ENCODE results near the gene PRCD.
"Not testable (repeated sequence)": the region's sequence is repeated elsewhere in the genome, so short reads cannot be mapped to it uniquely, and the experiment has no call there.

The PRCD gene

DNA sequence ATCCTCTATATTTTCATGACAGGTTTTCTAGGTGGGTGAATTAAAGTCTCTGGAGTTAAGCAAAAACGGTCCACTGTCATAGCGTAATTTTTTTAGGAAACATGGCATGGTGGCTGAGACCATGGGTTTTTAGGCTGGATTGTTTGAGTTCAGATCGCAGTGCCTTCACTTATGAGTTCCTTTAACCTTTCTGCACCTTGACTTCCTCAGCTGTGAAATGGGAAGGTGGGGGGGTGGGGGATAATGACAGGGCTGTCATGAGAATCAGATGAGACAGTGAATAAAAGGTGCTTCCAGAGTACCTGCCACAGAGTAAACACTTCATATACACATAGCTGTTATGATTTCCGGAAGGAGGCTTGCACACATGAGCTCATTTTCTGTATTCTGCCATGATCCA is 11.8 kb downstream of the PRCD start:
- no peak for DNase-seq (ENCODE audit: extremely low read depth in 1 of 2, low read depth in 1 of 2)

DNA sequence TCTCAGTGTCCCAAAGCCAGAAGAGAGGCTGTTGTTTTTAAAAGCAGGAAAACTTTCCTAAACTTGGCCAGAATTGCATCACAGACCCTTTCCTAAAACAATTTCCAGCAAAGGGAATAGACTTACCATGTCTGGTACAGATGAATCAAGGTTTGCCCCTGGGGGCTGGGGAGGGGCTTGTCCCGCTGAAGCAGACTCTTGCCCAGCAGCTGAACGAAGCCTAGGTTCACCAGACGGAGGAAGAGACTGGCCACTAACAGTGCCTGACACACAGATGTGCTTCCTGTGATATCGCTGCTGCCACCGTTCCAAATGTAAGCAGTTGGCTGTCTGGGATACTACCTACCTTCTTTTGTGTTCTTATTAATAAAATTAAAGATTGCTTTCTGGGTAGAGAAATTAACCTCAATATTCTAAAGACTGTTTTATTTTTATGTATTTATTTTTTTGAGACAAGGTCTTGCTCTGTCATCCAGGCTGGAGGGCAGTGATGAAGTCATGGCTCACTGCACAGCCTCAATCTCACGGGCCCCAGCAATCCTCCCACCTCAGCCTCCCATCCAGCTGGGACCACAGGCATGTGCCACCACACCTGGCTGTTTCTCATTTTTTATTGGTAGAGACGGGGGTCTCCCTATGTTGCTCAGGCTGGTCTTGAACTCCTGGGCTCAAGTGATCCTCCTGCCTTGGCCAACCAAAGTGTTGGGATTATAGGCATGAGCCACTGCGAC is 13.5 kb downstream of the PRCD start:
- no peak for DNase-seq (ENCODE audit: extremely low read depth in 1 of 2, low read depth in 1 of 2)

GRCh38 chr17:76554131-76554530 is 14.3 kb downstream of the PRCD start:
- DNase-seq (ENCODE audit: extremely low read depth in 1 of 2, low read depth in 1 of 2) = no peak

GRCh38 chr17:76556765-76557367 is 17.0 kb downstream of the PRCD start:
- DNase-seq (ENCODE audit: extremely low read depth in 1 of 2, low read depth in 1 of 2) = no peak

DNA sequence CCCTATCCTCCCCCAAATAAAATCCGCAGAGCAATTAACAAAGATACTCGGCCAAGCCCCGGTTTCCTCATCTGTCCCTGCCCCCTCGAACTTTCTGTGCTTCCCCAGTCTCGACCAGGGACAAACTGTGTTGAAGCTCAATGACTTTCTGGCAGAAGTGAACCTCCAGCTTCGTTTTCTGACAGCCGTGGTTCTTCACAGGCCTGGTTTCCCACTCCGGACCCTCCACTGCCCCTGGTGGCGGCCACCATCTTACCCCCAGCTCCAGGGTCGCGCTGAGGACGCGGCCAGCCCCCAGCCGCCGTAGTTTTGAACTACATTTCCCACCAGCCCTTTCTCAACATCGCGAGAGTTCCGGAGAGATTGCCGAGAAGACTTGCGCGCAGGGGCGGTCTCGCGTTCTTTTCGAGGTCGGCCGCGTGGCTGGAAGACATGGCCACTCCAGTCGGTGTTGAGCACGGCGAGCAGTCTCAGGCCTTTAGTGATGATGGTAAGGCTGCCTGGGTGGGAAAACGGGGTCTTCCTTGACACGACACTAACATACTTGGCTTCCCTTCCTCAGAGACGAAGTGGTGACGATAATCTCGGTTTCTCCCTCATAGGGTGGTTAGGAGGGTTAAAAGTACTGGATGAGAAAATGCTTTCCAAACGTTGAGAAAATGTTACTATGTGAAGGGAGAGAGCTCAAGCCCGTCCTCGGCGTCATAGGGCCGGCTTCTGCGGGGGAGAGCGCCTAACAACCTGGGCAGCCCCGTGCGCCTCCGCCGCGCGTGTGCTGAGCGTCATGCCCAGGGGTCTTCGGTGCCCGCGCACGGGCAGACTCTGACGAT is 17.7 kb downstream of the PRCD start:
- DNase-seq (ENCODE audit: extremely low read depth in 1 of 2, low read depth in 1 of 2) = peak; percentile 82 to 92

DNA sequence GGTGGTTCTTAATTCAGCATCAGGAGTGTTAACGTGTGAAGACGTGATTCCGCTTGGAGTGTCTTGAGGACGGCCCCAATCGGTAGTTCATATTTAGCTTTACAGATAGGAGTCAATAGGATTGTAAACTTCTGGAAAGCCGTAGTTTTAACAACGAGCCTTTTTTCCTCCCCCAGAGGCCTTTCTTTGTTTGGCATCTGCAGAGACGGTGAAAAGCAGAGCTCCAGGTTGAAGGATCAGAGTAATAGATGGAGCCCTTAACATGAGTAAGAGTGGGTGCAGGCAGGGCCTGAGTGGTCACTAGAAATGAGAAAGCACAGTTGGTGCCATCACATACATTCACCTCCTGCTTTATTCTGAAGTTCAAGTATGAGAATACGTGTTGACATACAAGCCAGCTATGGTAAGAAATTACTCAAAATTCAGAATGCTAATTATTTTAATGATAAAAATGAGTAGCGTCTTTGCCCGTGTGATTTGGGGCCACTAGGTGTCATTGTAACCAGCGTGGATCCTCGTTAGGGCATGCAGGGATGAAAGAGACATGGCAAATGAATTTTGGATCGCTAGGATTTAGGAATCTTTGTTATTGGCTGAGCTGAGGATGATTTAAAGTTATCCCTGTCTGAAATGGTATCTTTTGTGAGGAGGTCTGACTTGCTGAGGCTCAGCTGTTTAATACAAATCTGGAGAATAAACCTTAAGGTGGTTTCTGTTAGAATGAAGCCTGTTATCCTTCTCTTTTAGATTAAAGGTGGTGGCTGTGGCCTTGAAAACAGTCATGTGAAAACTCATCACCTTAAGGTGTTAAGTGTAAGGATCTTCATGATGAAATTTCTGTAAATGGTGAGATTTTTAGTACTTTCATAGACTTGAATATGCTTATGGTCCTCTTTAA is 18.6 kb downstream of the PRCD start:
- DNase-seq (ENCODE audit: extremely low read depth in 1 of 2, low read depth in 1 of 2) = no peak

- not testable (repeated sequence) for DNase-seq (ENCODE audit: extremely low read depth in 1 of 2, low read depth in 1 of 2)
Observed at GRCh38 chr17:76559460-76559859, 19.6 kb downstream of the PRCD start.

GRCh38 chr17:76560036-76560876 is 20.4 kb downstream of the PRCD start:
- no peak for DNase-seq (ENCODE audit: extremely low read depth in 1 of 2, low read depth in 1 of 2)

DNA sequence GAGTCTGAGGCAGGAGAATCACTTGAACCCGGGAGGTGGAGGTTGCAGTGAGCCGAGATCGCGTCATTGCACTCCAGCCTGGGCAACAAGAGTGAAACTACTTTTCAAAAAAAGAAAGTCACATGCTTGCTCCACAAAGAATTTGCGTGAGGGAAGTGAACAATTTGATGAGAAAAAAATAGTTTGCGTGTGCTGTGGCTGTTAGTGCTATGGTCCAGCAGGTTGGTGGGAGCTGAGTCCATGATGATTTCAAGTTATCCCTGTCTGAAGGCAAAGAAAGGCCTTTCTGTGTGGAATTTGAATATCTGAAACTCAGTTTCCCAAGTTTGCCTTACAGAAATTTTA is 21.0 kb downstream of the PRCD start:
- DNase-seq (ENCODE audit: extremely low read depth in 1 of 2, low read depth in 1 of 2) = no peak

DNA sequence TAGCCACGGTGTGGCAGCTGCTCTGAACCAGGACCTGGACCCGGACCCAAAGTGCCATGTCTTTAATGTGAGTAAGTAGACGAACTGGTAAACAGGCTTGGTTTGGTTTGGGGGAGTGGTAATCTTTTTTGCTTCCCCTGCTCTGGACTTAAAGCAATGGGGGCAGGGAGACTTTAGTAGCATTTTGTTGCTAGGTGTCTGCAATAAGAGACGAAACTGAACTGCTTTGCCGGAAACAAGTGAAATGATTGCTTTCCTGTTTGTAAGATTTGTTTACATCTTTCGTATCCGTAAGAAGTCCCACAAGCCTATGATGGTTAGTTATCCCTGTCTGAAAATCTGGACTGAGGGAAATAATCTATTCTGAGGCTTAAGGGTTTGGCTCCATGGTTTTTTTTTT is 21.5 kb downstream of the PRCD start:
- no peak for DNase-seq (ENCODE audit: extremely low read depth in 1 of 2, low read depth in 1 of 2)

- no peak for DNase-seq (ENCODE audit: extremely low read depth in 1 of 2, low read depth in 1 of 2)
Observed at GRCh38 chr17:76561799-76562268, 22.0 kb downstream of the PRCD start.

GRCh38 chr17:76562734-76563148 is 22.9 kb downstream of the PRCD start:
- DNase-seq (ENCODE audit: extremely low read depth in 1 of 2, low read depth in 1 of 2) = no peak

GRCh38 chr17:76563359-76563758 is 23.5 kb downstream of the PRCD start:
- DNase-seq (ENCODE audit: extremely low read depth in 1 of 2, low read depth in 1 of 2) = not testable (repeated sequence)

DNA sequence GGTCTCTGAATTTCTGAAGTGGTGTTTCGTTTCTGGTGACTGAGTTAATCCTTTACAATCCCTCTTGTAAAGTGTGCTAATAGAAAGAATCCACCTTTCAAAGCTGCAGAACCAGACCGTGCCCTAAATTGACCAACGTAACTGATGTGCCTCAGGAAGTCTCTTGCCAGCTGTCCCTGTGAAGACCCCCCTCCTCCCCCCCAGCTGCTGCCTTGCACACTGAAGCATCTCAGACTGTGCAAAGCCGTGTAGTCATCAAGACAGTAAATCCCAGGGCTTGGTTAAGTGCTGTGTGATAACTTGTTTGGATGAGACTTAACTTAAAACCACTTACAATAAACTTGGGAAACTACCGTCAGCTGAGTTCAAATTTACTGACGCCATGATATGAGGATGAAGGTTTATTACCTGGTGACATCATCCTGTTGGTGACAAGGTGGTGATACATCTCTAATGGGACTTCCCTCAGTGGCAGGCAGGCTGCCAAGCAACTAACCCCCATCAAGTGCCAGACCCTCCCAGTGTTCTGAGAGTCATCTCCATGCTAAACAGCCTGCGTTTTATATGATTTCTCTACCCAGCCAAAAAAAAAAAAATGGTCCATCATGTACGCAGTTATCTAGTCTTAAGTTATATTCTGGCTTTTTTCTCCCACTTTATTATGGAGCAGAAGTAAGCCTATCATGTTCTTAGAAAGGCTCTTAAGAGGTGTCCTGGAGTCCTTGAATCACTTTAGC is 25.3 kb downstream of the PRCD start:
- DNase-seq (ENCODE audit: extremely low read depth in 1 of 2, low read depth in 1 of 2) = not testable (repeated sequence)

- DNase-seq (ENCODE audit: extremely low read depth in 1 of 2, low read depth in 1 of 2) = no peak
Observed at GRCh38 chr17:76565728-76566612, 26.1 kb downstream of the PRCD start.

DNA sequence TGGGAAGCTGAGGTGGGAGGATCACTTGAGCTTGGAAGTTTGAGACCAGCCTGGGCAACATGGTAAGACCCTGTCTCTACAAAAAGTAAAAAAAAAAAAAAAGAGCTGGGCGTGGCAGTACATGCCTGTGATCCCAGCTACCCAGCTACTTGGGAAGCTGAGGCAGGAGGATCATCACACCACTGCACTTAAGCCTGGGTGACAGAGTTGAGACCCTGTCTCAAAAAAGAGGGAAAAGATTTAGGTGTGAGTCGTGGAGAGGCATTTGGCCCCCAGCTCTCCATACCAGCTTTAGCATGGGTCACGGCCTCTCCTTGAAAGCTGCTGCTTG is 26.7 kb downstream of the PRCD start:
- DNase-seq (ENCODE audit: extremely low read depth in 1 of 2, low read depth in 1 of 2) = no peak

GRCh38 chr17:76566988-76567431 is 27.2 kb downstream of the PRCD start:
- DNase-seq (ENCODE audit: extremely low read depth in 1 of 2, low read depth in 1 of 2) = no peak
